Astrocyte (in vitro differentiated cells and primary cell): Measurements from ENCODE around the gene PLEKHM2. TPM values are rescaled to one million over a fixed set of nuclear protein-coding genes. Genes with fewer than 3 reads are reported as not detected.

Experiments used
- DNase-seq: peaks from one replicate; pipeline ENCODE4 v3.0.0-alpha.2; 2010; ENCODE audit warnings: low read depth
- FAIRE-seq: peaks from 2 replicates; lab custom pipeline; 2011; peaks lifted over from hg19 to GRCh38; lab: Jason Lieb, UNC
- H2AFZ ChIP-seq: 2 replicates; pipeline ENCODE4 v1.6.0; 2012; ENCODE audit warnings: low read depth, low read length, inconsistent platforms
- H3K27ac ChIP-seq: 2 replicates; pipeline ENCODE4 v1.5.1; 2011; ENCODE audit warnings: low read depth, low read length, inconsistent platforms
- H3K27me3 ChIP-seq: 2 replicates; pipeline ENCODE4 v1.6.0; 2011; ENCODE audit warnings: low read length, inconsistent platforms; ENCODE audit not compliant: insufficient read depth
- H3K36me3 ChIP-seq: 2 replicates; pipeline ENCODE4 v1.5.1; 2011; ENCODE audit warnings: low read length, inconsistent platforms; ENCODE audit not compliant: insufficient read depth
- H3K4me1 ChIP-seq: 2 replicates; pipeline ENCODE4 v1.5.1; 2011; ENCODE audit warnings: low read length, inconsistent platforms; ENCODE audit not compliant: insufficient read depth
- H3K4me2 ChIP-seq: 2 replicates; pipeline ENCODE4 v1.6.0; 2012; ENCODE audit warnings: low read length, inconsistent platforms
- H3K4me3 ChIP-seq: 2 replicates; pipeline ENCODE4 v1.5.1; 2011; ENCODE audit warnings: low read depth, mild to moderate bottlenecking, low read length, inconsistent platforms; ENCODE audit not compliant: insufficient read depth
- H3K79me2 ChIP-seq: 2 replicates; pipeline ENCODE4 v1.6.0; 2012; ENCODE audit warnings: mild to moderate bottlenecking, low read length, inconsistent platforms; ENCODE audit not compliant: insufficient read depth
- H3K9ac ChIP-seq: 2 replicates; pipeline ENCODE4 v1.6.0; 2012; ENCODE audit warnings: mild to moderate bottlenecking, low read length, inconsistent platforms
- H3K9me3 ChIP-seq: 2 replicates; pipeline ENCODE4 v1.5.1; 2012; ENCODE audit warnings: low read depth, mild to moderate bottlenecking, low read length, inconsistent platforms; ENCODE audit not compliant: insufficient read depth
- H4K20me1 ChIP-seq: 2 replicates; pipeline ENCODE4 v1.6.0; 2012; ENCODE audit warnings: low read length, inconsistent platforms; ENCODE audit not compliant: insufficient read depth
- H3K27ac Mint-ChIP-seq: one replicate; pipeline ENCODE4 v1.8.0; 2021; ENCODE audit warnings: mild to moderate bottlenecking, mixed read lengths; ENCODE audit not compliant: unreplicated experiment
- H3K27me3 Mint-ChIP-seq: one replicate; pipeline ENCODE4 v1.8.0; 2021; ENCODE audit warnings: low read depth, mixed read lengths; ENCODE audit not compliant: unreplicated experiment
- H3K36me3 Mint-ChIP-seq: one replicate; pipeline ENCODE4 v1.8.0; 2021; ENCODE audit warnings: low read depth, mixed read lengths; ENCODE audit not compliant: unreplicated experiment
- H3K4me1 Mint-ChIP-seq: one replicate; pipeline ENCODE4 v1.8.0; 2021; ENCODE audit warnings: low read depth, mixed read lengths; ENCODE audit not compliant: unreplicated experiment
- H3K4me3 Mint-ChIP-seq: one replicate; pipeline ENCODE4 v1.8.0; 2021; ENCODE audit warnings: mild to moderate bottlenecking, moderate library complexity, mixed read lengths; ENCODE audit not compliant: unreplicated experiment
- H3K9me3 Mint-ChIP-seq: one replicate; pipeline ENCODE4 v1.8.0; 2021; ENCODE audit warnings: mild to moderate bottlenecking, mixed read lengths; ENCODE audit not compliant: unreplicated experiment
- EZH2 ChIP-seq: IDR thresholded peaks from 2 replicates; pipeline ENCODE4 v1.6.1; 2012; ENCODE audit warnings: mild to moderate bottlenecking, low read length, inconsistent platforms; ENCODE audit not compliant: insufficient read depth
- total RNA-seq: library from RNA; stranded (reverse); gene quantifications from 2 replicates; pipeline ENCODE4 v1.2.1, GENCODE V29; 2021
- TF ChIP-seq, protein P1 (sequence below): IDR thresholded peaks from 2 replicates; pipeline ENCODE4 v1.5.1; 2011; ENCODE audit warnings: low read depth, mild to moderate bottlenecking, inconsistent platforms, low read length, moderate library complexity; ENCODE audit not compliant: insufficient read depth

The PLEKHM2 gene
- total RNA-seq, 1 donor from 2014 or later = 48.3 TPM

DNA sequence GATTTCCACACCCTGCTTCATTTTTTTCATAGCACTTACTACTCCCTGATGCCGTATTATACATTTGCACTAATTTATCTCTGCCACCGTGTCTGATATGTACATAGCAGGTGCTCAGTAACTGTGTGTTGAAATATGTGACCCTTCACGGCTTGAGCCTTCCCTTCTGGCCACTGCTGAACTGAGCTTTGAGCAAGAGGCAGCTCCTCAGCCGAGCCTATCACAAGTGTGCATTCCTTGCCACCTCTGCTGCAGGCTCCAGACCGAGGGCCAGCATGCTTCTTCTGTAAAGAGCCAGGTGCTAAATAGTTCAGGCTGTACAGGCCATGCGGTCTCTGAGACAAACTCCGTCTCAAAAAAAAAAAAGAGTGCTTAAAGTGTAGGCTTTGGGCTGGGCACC lies 22.6 kb downstream of the PLEKHM2 start:
- Histone ChIP-seq H3K4me3 (no peak overlapping the region), H2AFZ (no peak overlapping the region), H3K36me3 (peaks cover 2% of the 10 kb centered on the region), H3K4me1 (peaks cover 20% of the 10 kb centered on the region), H3K9ac (no peak overlapping the region), H3K9me3 (no peaks in the 10 kb centered on the region), H3K27me3 (no peaks in the 10 kb centered on the region), H3K4me2 (no peak overlapping the region), H4K20me1 (peaks cover 60% of the 10 kb centered on the region), H3K79me2 (peaks cover 65% of the 10 kb centered on the region), H3K27ac (no peak overlapping the region)
- Mint-ChIP-seq H3K27ac (no peak overlapping the region), H3K9me3 (no peaks in the 10 kb centered on the region), H3K36me3 (peaks cover 4% of the 10 kb centered on the region), H3K4me3 (no peak overlapping the region), H3K27me3 (no peaks in the 10 kb centered on the region), H3K4me1 (peaks cover 21% of the 10 kb centered on the region)
- no peak for DNase-seq
- TF ChIP-seq EZH2 = no peak
- TF ChIP-seq, protein P1, sequence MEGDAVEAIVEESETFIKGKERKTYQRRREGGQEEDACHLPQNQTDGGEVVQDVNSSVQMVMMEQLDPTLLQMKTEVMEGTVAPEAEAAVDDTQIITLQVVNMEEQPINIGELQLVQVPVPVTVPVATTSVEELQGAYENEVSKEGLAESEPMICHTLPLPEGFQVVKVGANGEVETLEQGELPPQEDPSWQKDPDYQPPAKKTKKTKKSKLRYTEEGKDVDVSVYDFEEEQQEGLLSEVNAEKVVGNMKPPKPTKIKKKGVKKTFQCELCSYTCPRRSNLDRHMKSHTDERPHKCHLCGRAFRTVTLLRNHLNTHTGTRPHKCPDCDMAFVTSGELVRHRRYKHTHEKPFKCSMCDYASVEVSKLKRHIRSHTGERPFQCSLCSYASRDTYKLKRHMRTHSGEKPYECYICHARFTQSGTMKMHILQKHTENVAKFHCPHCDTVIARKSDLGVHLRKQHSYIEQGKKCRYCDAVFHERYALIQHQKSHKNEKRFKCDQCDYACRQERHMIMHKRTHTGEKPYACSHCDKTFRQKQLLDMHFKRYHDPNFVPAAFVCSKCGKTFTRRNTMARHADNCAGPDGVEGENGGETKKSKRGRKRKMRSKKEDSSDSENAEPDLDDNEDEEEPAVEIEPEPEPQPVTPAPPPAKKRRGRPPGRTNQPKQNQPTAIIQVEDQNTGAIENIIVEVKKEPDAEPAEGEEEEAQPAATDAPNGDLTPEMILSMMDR = no peak
- FAIRE-seq = no peak

DNA sequence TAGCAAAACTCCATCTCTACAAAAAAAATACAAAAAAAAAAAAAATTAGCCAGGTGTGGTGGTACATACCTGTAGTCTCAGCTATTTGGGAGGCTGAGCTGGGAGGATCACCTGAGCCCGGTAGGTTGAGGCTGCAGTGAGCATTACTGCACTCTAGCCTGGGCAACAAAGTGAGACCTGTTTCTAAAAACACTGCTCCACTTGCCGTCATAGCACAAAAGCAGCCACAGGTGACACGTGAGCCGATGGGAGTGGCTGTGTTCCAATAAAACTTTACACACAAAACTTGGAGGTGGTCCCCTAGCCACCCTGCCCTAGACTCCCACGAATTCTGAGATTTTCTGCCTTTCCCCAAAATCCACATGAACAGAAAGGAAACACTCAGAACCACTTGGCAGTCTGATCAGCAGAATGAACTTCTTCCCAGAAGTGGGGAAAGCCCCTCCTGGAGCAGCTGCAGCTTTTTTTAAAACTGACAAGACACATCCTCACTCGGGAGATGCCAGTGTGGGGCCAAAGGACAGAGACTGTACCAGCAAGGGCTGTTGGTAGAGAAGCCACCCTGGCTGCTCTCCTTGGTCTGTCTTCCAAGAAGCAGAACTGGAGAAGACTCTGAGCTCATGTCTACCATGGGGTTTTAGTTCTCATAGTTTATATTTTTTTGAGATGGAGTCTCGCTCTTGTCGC lies 23.3 kb downstream of the PLEKHM2 start:
- TF ChIP-seq, protein P1 = no peak
- no peak for TF ChIP-seq EZH2
- Histone ChIP-seq H3K9me3 (no peaks in the 10 kb centered on the region), H3K27me3 (no peaks in the 10 kb centered on the region), H3K4me2 (no peak overlapping the region), H3K4me1 (peaks cover 20% of the 10 kb centered on the region), H3K27ac (no peak overlapping the region), H4K20me1 (peaks cover 60% of the 10 kb centered on the region), H3K4me3 (no peak overlapping the region), H2AFZ (no peak overlapping the region), H3K79me2 (peaks cover 64% of the 10 kb centered on the region), H3K36me3 (peaks cover 2% of the 10 kb centered on the region), H3K9ac (no peak overlapping the region)
- DNase-seq = no peak
- no peaks in the 10 kb centered on the region for H3K9me3 Mint-ChIP-seq
- H3K27ac Mint-ChIP-seq = no peak overlapping the region
- H3K27me3 Mint-ChIP-seq = no peaks in the 10 kb centered on the region
- H3K36me3 Mint-ChIP-seq = peaks cover 4% of the 10 kb centered on the region
- no peak overlapping the region for H3K4me3 Mint-ChIP-seq
- FAIRE-seq = no peak
- peaks cover 21% of the 10 kb centered on the region for H3K4me1 Mint-ChIP-seq

DNA sequence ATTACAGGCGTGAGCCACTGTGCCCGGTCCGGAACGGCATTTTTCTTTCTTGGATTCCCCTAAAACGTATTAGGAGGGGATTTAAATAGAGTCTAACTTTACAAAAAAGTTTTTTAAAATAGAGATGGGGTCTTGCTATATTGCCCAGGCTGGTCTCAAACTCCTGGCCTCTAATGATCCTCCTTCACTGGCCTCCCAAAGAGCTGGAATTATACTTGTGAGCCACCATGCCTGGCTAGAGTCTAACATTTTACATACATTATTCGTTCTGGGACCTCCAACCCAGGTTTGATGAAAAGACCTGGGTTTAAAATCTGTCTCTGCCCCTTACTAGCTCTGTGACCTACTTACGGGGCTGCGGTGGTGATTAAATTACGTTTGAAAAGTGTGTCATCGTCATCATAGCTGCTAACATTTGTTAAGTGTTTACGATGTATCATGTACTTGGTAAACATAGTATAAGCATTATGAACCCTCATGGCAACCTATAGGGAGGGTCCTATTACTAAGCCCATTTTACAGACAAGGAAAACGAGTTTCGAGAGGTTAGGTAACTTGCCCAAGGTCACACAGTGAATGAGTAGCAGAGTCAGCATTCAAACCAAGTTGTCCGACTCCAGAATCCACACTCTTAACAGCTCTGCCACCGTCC lies 24.5 kb downstream of the PLEKHM2 start:
- H3K9me3 Mint-ChIP-seq = no peaks in the 10 kb centered on the region
- Histone ChIP-seq H2AFZ (no peak overlapping the region), H3K36me3 (peaks cover 2% of the 10 kb centered on the region), H3K27me3 (no peaks in the 10 kb centered on the region), H3K9ac (no peak overlapping the region), H3K27ac (no peak overlapping the region), H3K79me2 (peaks cover 68% of the 10 kb centered on the region), H3K4me1 (peaks cover 10% of the 10 kb centered on the region), H3K4me2 (no peak overlapping the region), H3K9me3 (no peaks in the 10 kb centered on the region), H4K20me1 (peaks cover 58% of the 10 kb centered on the region), H3K4me3 (no peak overlapping the region)
- FAIRE-seq (no peak), DNase-seq (no peak)
- H3K27ac Mint-ChIP-seq = no peak overlapping the region
- TF ChIP-seq, protein P1 = no peak
- no peak for TF ChIP-seq EZH2
- H3K4me3 Mint-ChIP-seq = no peak overlapping the region
- H3K27me3 Mint-ChIP-seq = no peaks in the 10 kb centered on the region
- peaks cover 14% of the 10 kb centered on the region for H3K4me1 Mint-ChIP-seq
- peaks cover 4% of the 10 kb centered on the region for H3K36me3 Mint-ChIP-seq
